K562 (cell line): ENCODE data around the gene HECA. TPM values are rescaled to one million over a fixed set of nuclear protein-coding genes. Genes with fewer than 3 reads are reported as not detected.

Experiments
- ATAC-seq: fragments of 200-7000 bp; cut with Tn5 transposase; 3 replicates; pipeline ENCODE4 v1.9.1; 2020; ENCODE audit warnings: moderate library complexity
- BruUV-seq: library from RNA; stranded (reverse); fragments of 400-500 nt; replicated peaks from 2 replicates; lab custom pipeline; 2021; lab: Mats Ljungman, UMichigan
- CTCF ChIA-PET: fragments of 300-600 bp; formaldehyde crosslinking; extraction: SDS; loops from one replicate; lab custom pipeline; 2021; ENCODE audit warnings: low intra/inter-chr PET ratio; lab: Yijun Ruan, JAX
- POLR2A ChIA-PET: fragments of 300-600, 350-650 bp; sonication (Branson Sonifier 250); formaldehyde crosslinking; extraction: SDS; loops from one replicate; lab custom pipeline; 2021; ENCODE audit warnings: antibody characterized with exemption, inconsistent platforms; lab: Yijun Ruan, JAX
- DNase-seq, 4 experiments: peaks; one replicate each; pipeline versions ENCODE4 v3.0.0 to v3.0.0-alpha.2; 2011 to 2018; ENCODE audit warnings: low spot score in 3 of 4, mixed read lengths in 3 of 4; ENCODE audit errors: extremely low read depth in 1 of 4
- FAIRE-seq: peaks from 2 replicates; lab custom pipeline; 2011; peaks lifted over from hg19 to GRCh38; lab: Jason Lieb, UNC
- H2AFZ ChIP-seq: 2 replicates; pipeline ENCODE4 v1.6.0; 2011; ENCODE audit warnings: low read depth, low read length, control low read depth, inconsistent platforms
- H3K27ac ChIP-seq: fragments of 200-600 bp; 3 replicates; pipeline ENCODE4 v1.8.0; 2011; ENCODE audit warnings: low read depth, mild to moderate bottlenecking, control low read depth, inconsistent platforms, low read length, moderate library complexity, mixed read lengths; ENCODE audit errors: extremely low read depth
- H3K27me3 ChIP-seq, 2 experiments: fragments of 300-600 bp in 1 of 2; 2 replicates in 1 of 2; 3 replicates in 1 of 2; pipeline versions ENCODE4 v1.6.0 to v1.8.0; 2011; ENCODE audit warnings: inconsistent platforms in 2 of 2, low read length in 2 of 2, mild to moderate bottlenecking in 1 of 2, mixed read lengths in 1 of 2, moderate library complexity in 1 of 2; ENCODE audit not compliant: control insufficient read depth in 2 of 2, insufficient read depth in 2 of 2
- H3K36me3 ChIP-seq: fragments of 300-600 bp; 3 replicates; pipeline ENCODE4 v1.8.0; 2011; ENCODE audit warnings: mild to moderate bottlenecking, low read length, inconsistent platforms; ENCODE audit not compliant: control insufficient read depth, insufficient read depth
- H3K4me1 ChIP-seq, 2 experiments: fragments of 200-600 bp in 1 of 2; replicated peaks in 1 of 2; 2 replicates in 1 of 2; 3 replicates in 1 of 2; pipeline versions ENCODE4 v1.5.1 to v1.8.0; 2011; ENCODE audit warnings: inconsistent platforms in 2 of 2, low read length in 2 of 2, mild to moderate bottlenecking in 1 of 2, mixed read lengths in 1 of 2, moderate library complexity in 1 of 2; ENCODE audit not compliant: control insufficient read depth in 2 of 2, insufficient read depth in 2 of 2
- H3K4me2 ChIP-seq: 2 replicates; pipeline ENCODE4 v1.6.1; 2011; ENCODE audit warnings: low read length, control low read depth, inconsistent platforms, mixed read lengths; ENCODE audit not compliant: insufficient read depth
- H3K4me3 ChIP-seq: fragments of 200-600 bp; sonication (generic), shearing (Covaris generic); 2 replicates; pipeline ENCODE4 v1.5.1; 2016; ENCODE audit warnings: control low read depth, inconsistent platforms
- H3K79me2 ChIP-seq: fragments of 200-600 bp; 3 replicates; pipeline ENCODE4 v1.8.0; 2011; ENCODE audit warnings: low read length, inconsistent platforms; ENCODE audit not compliant: control insufficient read depth, insufficient read depth
- H3K9ac ChIP-seq, 2 experiments: 2 replicates each; pipeline versions ENCODE4 v1.6.0 to v1.6.1; 2011; ENCODE audit warnings: low read depth in 2 of 2, low read length in 2 of 2, control low read depth in 1 of 2, inconsistent platforms in 1 of 2, mild to moderate bottlenecking in 1 of 2, mixed read lengths in 1 of 2; ENCODE audit not compliant: insufficient read depth in 1 of 2
- H3K9me1 ChIP-seq: one replicate; pipeline ENCODE4 v1.6.0; 2011; ENCODE audit warnings: inconsistent platforms, mild to moderate bottlenecking, low read length, moderate library complexity; ENCODE audit not compliant: control insufficient read depth, insufficient read depth
- H3K9me3 ChIP-seq: replicated peaks from 2 replicates; pipeline ENCODE4 v1.5.1; 2011; ENCODE audit warnings: low read depth, low read length, inconsistent platforms; ENCODE audit not compliant: control insufficient read depth, insufficient read depth
- H4K20me1 ChIP-seq: replicated peaks from 2 replicates; pipeline ENCODE4 v1.6.1; 2011; ENCODE audit warnings: low read length, inconsistent platforms, mixed read lengths; ENCODE audit not compliant: control insufficient read depth, insufficient read depth
- BRCA1 ChIP-seq, 2 experiments: fragments of 450-650 bp in 1 of 2; sonication (generic) in 1 of 2; formaldehyde crosslinking in 1 of 2; IDR thresholded peaks; 2 replicates each; pipeline versions ENCODE4 v1.5.0 to v1.6.1; 2017 to 2020; ENCODE audit warnings: mild to moderate bottlenecking in 1 of 2, missing genetic modification reagents in 1 of 2
- FOXA1 ChIP-seq: fragments of 450-650 bp; IDR thresholded peaks from 2 replicates; pipeline ENCODE4 v1.6.1; 2016; ENCODE audit warnings: mild to moderate bottlenecking, borderline replicate concordance
- MXI1 ChIP-seq: IDR thresholded peaks from 2 replicates; pipeline ENCODE4 v1.6.1; 2011; ENCODE audit warnings: low read depth, mild to moderate bottlenecking, improper control_type of control experiment, low read length
- TRIM25 ChIP-seq: fragments of 450-650 bp; IDR thresholded peaks from 2 replicates; pipeline ENCODE4 v1.7.0; 2016; ENCODE audit warnings: borderline replicate concordance
- TRIM28 ChIP-seq: fragments of 450-650 bp; IDR thresholded peaks from 2 replicates; pipeline ENCODE4 v1.6.1; 2017
- ZNF518B ChIP-seq: fragments of 250-450 bp; sonication (Bioruptor Pico); IDR thresholded peaks from 2 replicates; pipeline ENCODE4 v1.5.0; 2021; ENCODE audit warnings: mild to moderate bottlenecking, moderate library complexity
- ZNF609 ChIP-seq: sonication (generic); formaldehyde crosslinking; IDR thresholded peaks from 2 replicates; pipeline ENCODE4 v1.8.1; 2023; ENCODE audit warnings: missing genetic modification reagents, mild to moderate bottlenecking, borderline replicate concordance
- ZNF766 ChIP-seq: fragments of 200-800 bp; sonication (Bioruptor generic); conservative IDR thresholded peaks from 2 replicates; pipeline ENCODE4 v1.6.1; 2016; ENCODE audit warnings: missing genetic modification characterization, missing compliant biosample characterization
- ZZZ3 ChIP-seq: fragments of 450-650 bp; IDR thresholded peaks from 2 replicates; pipeline ENCODE4 v1.6.1; 2016; ENCODE audit warnings: antibody characterized with exemption, mild to moderate bottlenecking, moderate library complexity
- WGBS: fragments of 100-300 bp; shearing (Covaris generic); methylation state at CpG from one replicate; pipeline ENCODE4 v1.1.6; 2016; ENCODE audit warnings: low coverage, mixed read lengths; ENCODE audit not compliant: insufficient coverage; ENCODE audit errors: missing lambda C conversion rate; 5-methylcytosine and 5-hydroxymethylcytosine counted together
- in situ Hi-C: fragments of 300-500 bp; cut with MboI; formaldehyde crosslinking; loops from 4 replicates; pipeline ENCODE4 v1.15.0; 2018; ENCODE audit warnings: inconsistent platforms, mixed read lengths
- intact Hi-C: fragments of 100-400 bp; cut with micrococcal nuclease; formaldehyde crosslinking; loops from 2 replicates; pipeline ENCODE4 v1.14.2; 2022
- polyA plus RNA-seq, 8 experiments: library from polyadenylated mRNA; depleted of rRNA in 4 of 8; stranded (reverse) in 5 of 8; unstranded in 3 of 8; fragments of >200 nt; fragmentation: Nextera tagmentation in 2 of 8; fragmentation: Illumina TruSeq in 1 of 8; extraction: Ambion mirVana in 2 of 8; extraction: Trizol in 1 of 8; gene quantifications; 2 replicates each; pipeline versions ENCODE4 v1.2.1 to v1.2.3, GENCODE V29; 2011 to 2014; ENCODE audit warnings: inconsistent platforms in 1 of 8, missing spikeins in 1 of 8
- total RNA-seq, 7 experiments: library from RNA; depleted of rRNA in 6 of 7; stranded (reverse); fragments of >200 nt in 6 of 7; fragmentation: Illumina TruSeq in 2 of 7; extraction: Trizol in 2 of 7; gene quantifications; 2 replicates each; pipeline versions ENCODE4 v1.2.1 to v1.2.3, GENCODE V29; 2011 to 2021; ENCODE audit warnings: low replicate concordance in 1 of 7

Gene HECA
- total and polyA plus RNA-seq, 9 of the 15 experiments (the other 6 are each of a cell fraction or from before 2014, with no cell fraction given) = 0.31 to 2.3 (median 1.1) TPM

GRCh38 chr6:139151425-139152087 lies 16.7 kb downstream of the HECA start:
- Histone ChIP-seq H3K4me2 (no peak overlapping the region), H3K9ac (no peak overlapping the region), H3K27me3 (peaks cover 12 to 20% of the 10 kb centered on the region in 2 experiments; a peak in 4 of 5 replicates), H3K36me3 (no peaks in the 10 kb centered on the region), H4K20me1 (0 out of 2 replicates have a peak, but pooled peaks cover 5% of the 10 kb centered on the region), H3K79me2 (no peaks in the 10 kb centered on the region), H2AFZ (no peak overlapping the region), H3K9me3 (no peaks in the 10 kb centered on the region), H3K4me3 (no peak overlapping the region), H3K27ac (no peak overlapping the region), H3K4me1 (no peaks in the 10 kb centered on the region), H3K9me1 (no peaks in the 10 kb centered on the region)
- ChIA-PET POLR2A (interaction anchor here (1.1 kb wide), 1 partner anchor 14 kb away, joined by 3 read pairs; no protein-coding TSS in a partner anchor), CTCF (no interaction called here)
- no peak for ATAC-seq
- no peak for FAIRE-seq
- BruUV-seq = no TSS peak
- no peak for DNase-seq
- in situ Hi-C loops (no loop called here), intact Hi-C loops (no loop called here)
- 3% methylated on average over 6 of the region's 6 CpGs for WGBS
- TF ChIP-seq ZZZ3 = no peak
- no peak for TF ChIP-seq FOXA1
- no peak for TF ChIP-seq BRCA1 (IDR thresholded peaks at IDR 0.05)
- TF ChIP-seq BRCA1 (CRISPR knock-in tag; IDR thresholded peaks at IDR 0.05) = no peak
- no peak for TF ChIP-seq MXI1
- no peak for TF ChIP-seq TRIM25
- TF ChIP-seq ZNF609 = no peak
- no peak for TF ChIP-seq ZNF518B (CRISPR knock-in tag)
- TF ChIP-seq TRIM28 = no peak
- no peak for TF ChIP-seq ZNF766 (CRISPR knock-in tag)
